HCT116 (cell line): ENCODE measurements around the gene FRG1.
"Not testable (repeated sequence)": the region's sequence is repeated elsewhere in the genome, so short reads cannot be mapped to it uniquely, and the experiment has no call there.

ENCODE experiments used
- ELF1 ChIP-seq: IDR thresholded peaks from 2 replicates; pipeline ENCODE4 v1.6.1; 2012; ENCODE audit warnings: low read depth, borderline replicate concordance
- EZH2 ChIP-seq: fragments of 200-600 bp; sonication (generic); IDR thresholded peaks from 2 replicates; pipeline ENCODE4 v1.6.1; 2017; ENCODE audit warnings: antibody characterized with exemption, mixed run types
- EZH2phosphoT487 ChIP-seq: fragments of 200-600 bp; IDR thresholded peaks from 2 replicates; pipeline ENCODE4 v1.6.1; 2018; ENCODE audit warnings: antibody characterized with exemption, borderline replicate concordance
- POLR2A ChIP-seq: IDR thresholded peaks from 2 replicates; pipeline ENCODE4 v1.7.0; 2011; ENCODE audit warnings: borderline replicate concordance; ENCODE audit not compliant: insufficient read depth, insufficient read length; ENCODE audit errors: extremely low read depth
- POLR2AphosphoS5 ChIP-seq: IDR thresholded peaks from 2 replicates; pipeline ENCODE4 v1.6.1; 2011; ENCODE audit warnings: mild to moderate bottlenecking, low read depth, low read length, moderate library complexity
- RAD21 ChIP-seq: IDR thresholded peaks from 2 replicates; pipeline ENCODE4 v1.6.1; 2012; ENCODE audit warnings: low read depth, mild to moderate bottlenecking
- REST ChIP-seq: IDR thresholded peaks from 2 replicates; pipeline ENCODE4 v1.6.1; 2012; ENCODE audit warnings: low read depth
- SIN3A ChIP-seq: IDR thresholded peaks from 2 replicates; pipeline ENCODE4 v1.6.1; 2012; ENCODE audit warnings: low read depth
- TCF7L2 ChIP-seq: IDR thresholded peaks from 2 replicates; pipeline ENCODE4 v1.7.0; 2011; ENCODE audit warnings: borderline replicate concordance, inconsistent platforms; ENCODE audit not compliant: insufficient read depth, insufficient read length; ENCODE audit errors: extremely low read depth
- YY1 ChIP-seq: IDR thresholded peaks from 2 replicates; pipeline ENCODE4 v1.6.1; 2011; ENCODE audit warnings: low read length, low read depth, moderate library complexity, mild to moderate bottlenecking; ENCODE audit not compliant: insufficient replicate concordance; ENCODE audit errors: extremely low read depth
- TF ChIP-seq, protein P1 (sequence below), 3 experiments: fragments of 200-600 bp in 1 of 3; sonication (generic) in 1 of 3; IDR thresholded peaks in 2 of 3; conservative IDR thresholded peaks in 1 of 3; 2 replicates each; pipeline ENCODE4 v1.5.1; 2012 to 2017; ENCODE audit warnings: low read depth in 2 of 3, low read length in 2 of 3, antibody characterized with exemption in 1 of 3, borderline replicate concordance in 1 of 3, control low read depth in 1 of 3, mild to moderate bottlenecking in 1 of 3, mixed read lengths in 1 of 3, mixed run types in 1 of 3, moderate library complexity in 1 of 3; ENCODE audit not compliant: insufficient read depth in 1 of 3
- TF ChIP-seq, protein P2 (sequence below): IDR thresholded peaks from 2 replicates; pipeline ENCODE4 v1.6.1; 2012

- TF ChIP-seq TCF7L2, RAD21, EZH2, POLR2A, REST, SIN3A, ELF1, POLR2AphosphoS5, YY1, EZH2phosphoT487: not testable (repeated sequence)
- TF ChIP-seq, protein P1, sequence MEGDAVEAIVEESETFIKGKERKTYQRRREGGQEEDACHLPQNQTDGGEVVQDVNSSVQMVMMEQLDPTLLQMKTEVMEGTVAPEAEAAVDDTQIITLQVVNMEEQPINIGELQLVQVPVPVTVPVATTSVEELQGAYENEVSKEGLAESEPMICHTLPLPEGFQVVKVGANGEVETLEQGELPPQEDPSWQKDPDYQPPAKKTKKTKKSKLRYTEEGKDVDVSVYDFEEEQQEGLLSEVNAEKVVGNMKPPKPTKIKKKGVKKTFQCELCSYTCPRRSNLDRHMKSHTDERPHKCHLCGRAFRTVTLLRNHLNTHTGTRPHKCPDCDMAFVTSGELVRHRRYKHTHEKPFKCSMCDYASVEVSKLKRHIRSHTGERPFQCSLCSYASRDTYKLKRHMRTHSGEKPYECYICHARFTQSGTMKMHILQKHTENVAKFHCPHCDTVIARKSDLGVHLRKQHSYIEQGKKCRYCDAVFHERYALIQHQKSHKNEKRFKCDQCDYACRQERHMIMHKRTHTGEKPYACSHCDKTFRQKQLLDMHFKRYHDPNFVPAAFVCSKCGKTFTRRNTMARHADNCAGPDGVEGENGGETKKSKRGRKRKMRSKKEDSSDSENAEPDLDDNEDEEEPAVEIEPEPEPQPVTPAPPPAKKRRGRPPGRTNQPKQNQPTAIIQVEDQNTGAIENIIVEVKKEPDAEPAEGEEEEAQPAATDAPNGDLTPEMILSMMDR (IDR thresholded peaks at IDR 0.05 in 2 of 3, conservative IDR thresholded peaks at IDR 0.05 in 1 of 3; ENCODE audit: borderline replicate concordance in 1 of 3, insufficient read depth in 1 of 3, low read depth in 2 of 3, low read length in 2 of 3) = not testable (repeated sequence)
- TF ChIP-seq, protein P2, sequence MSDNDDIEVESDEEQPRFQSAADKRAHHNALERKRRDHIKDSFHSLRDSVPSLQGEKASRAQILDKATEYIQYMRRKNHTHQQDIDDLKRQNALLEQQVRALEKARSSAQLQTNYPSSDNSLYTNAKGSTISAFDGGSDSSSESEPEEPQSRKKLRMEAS = not testable (repeated sequence)
Observed at GRCh38 chr4:189983916-189984526, 43.3 kb downstream of the FRG1 start.
